HepG2 (cell line): ENCODE data around the gene NPBWR2. TPM values are rescaled to one million over a fixed set of nuclear protein-coding genes. Genes with fewer than 3 reads are reported as not detected.

Source experiments
- CAMTA2 ChIP-seq: sonication (generic); formaldehyde crosslinking; IDR thresholded peaks from 2 replicates; pipeline ENCODE4 v1.4.0; 2020; ENCODE audit warnings: mild to moderate bottlenecking, missing genetic modification reagents, borderline replicate concordance
- DR1 ChIP-seq: sonication (generic); formaldehyde crosslinking; IDR thresholded peaks from 2 replicates; pipeline ENCODE4 v1.8.0; 2021; ENCODE audit warnings: mild to moderate bottlenecking, missing genetic modification reagents, inconsistent platforms
- EEA1 ChIP-seq: sonication (generic); formaldehyde crosslinking; IDR thresholded peaks from 2 replicates; pipeline ENCODE4 v1.5.1; 2020; ENCODE audit warnings: mild to moderate bottlenecking, missing genetic modification reagents, borderline replicate concordance
- ELF4 ChIP-seq: sonication (generic); formaldehyde crosslinking; IDR thresholded peaks from 2 replicates; pipeline ENCODE4 v1.5.0; 2020; ENCODE audit warnings: missing genetic modification reagents, mild to moderate bottlenecking, moderate library complexity, borderline replicate concordance
- FOXP4 ChIP-seq: sonication (generic); formaldehyde crosslinking; IDR thresholded peaks from 2 replicates; pipeline ENCODE4 v1.4.0; 2020; ENCODE audit warnings: missing genetic modification reagents
- GATAD2A ChIP-seq: IDR thresholded peaks from 2 replicates; pipeline ENCODE4 v1.6.1; 2016
- KDM5A ChIP-seq: fragments of 200-600 bp; sonication (generic); IDR thresholded peaks from 2 replicates; pipeline ENCODE4 v1.7.0; 2018; ENCODE audit warnings: antibody characterized with exemption, mild to moderate bottlenecking, low read length, borderline replicate concordance
- KLF6 ChIP-seq: IDR thresholded peaks from 2 replicates; pipeline ENCODE4 v1.8.0; 2016; ENCODE audit warnings: missing biosample characterization, missing genetic modification reagents
- MAFG ChIP-seq: sonication (generic); formaldehyde crosslinking; IDR thresholded peaks from 2 replicates; pipeline ENCODE4 v1.5.1; 2020; ENCODE audit warnings: mild to moderate bottlenecking, missing genetic modification reagents
- MXI1 ChIP-seq: IDR thresholded peaks from 3 replicates; pipeline ENCODE4 v1.6.1; 2012; ENCODE audit warnings: low read depth, low read length, inconsistent platforms, borderline replicate concordance
- NFYC ChIP-seq: IDR thresholded peaks from 2 replicates; pipeline ENCODE4 v1.6.1; 2016; ENCODE audit warnings: missing genetic modification reagents, missing compliant biosample characterization
- PHF8 ChIP-seq: sonication (generic); formaldehyde crosslinking; IDR thresholded peaks from 2 replicates; pipeline ENCODE4 v1.5.0; 2020; ENCODE audit warnings: missing genetic modification reagents
- SMC3 ChIP-seq: IDR thresholded peaks from 2 replicates; pipeline ENCODE4 v1.6.1; 2011; ENCODE audit warnings: low read length, improper control_type of control experiment
- SNAPC2 ChIP-seq: sonication (generic); formaldehyde crosslinking; IDR thresholded peaks from 2 replicates; pipeline ENCODE4 v1.8.1; 2022; ENCODE audit warnings: mild to moderate bottlenecking, missing genetic modification reagents
- ZBTB43 ChIP-seq: sonication (generic); formaldehyde crosslinking; conservative IDR thresholded peaks from 2 replicates; pipeline ENCODE4 v1.4.0; 2020; ENCODE audit warnings: missing genetic modification reagents
- ZNF101 ChIP-seq: sonication (generic); formaldehyde crosslinking; IDR thresholded peaks from 2 replicates; pipeline ENCODE4 v1.4.0; 2020; ENCODE audit warnings: mild to moderate bottlenecking, low read depth, missing genetic modification reagents, borderline replicate concordance
- ZNF350 ChIP-seq: sonication (generic); formaldehyde crosslinking; IDR thresholded peaks from 2 replicates; pipeline ENCODE4 v1.4.0; 2020; ENCODE audit warnings: mild to moderate bottlenecking, low read depth, missing genetic modification reagents, borderline replicate concordance
- ZNF441 ChIP-seq: sonication (generic); formaldehyde crosslinking; IDR thresholded peaks from 2 replicates; pipeline ENCODE4 v1.7.0; 2021; ENCODE audit warnings: missing genetic modification reagents, borderline replicate concordance
- ZNF569 ChIP-seq: sonication (generic); formaldehyde crosslinking; IDR thresholded peaks from 2 replicates; pipeline ENCODE4 v1.5.0; 2020; ENCODE audit warnings: mild to moderate bottlenecking, missing genetic modification reagents, moderate library complexity, borderline replicate concordance
- ZNF570 ChIP-seq: sonication (generic); formaldehyde crosslinking; IDR thresholded peaks from 2 replicates; pipeline ENCODE4 v1.4.0; 2020; ENCODE audit warnings: mild to moderate bottlenecking, missing genetic modification reagents, borderline replicate concordance
- ZNF574 ChIP-seq: sonication (generic); formaldehyde crosslinking; IDR thresholded peaks from 2 replicates; pipeline ENCODE4 v1.4.0; 2020; ENCODE audit warnings: missing genetic modification reagents
- ZNF616 ChIP-seq: sonication (generic); formaldehyde crosslinking; IDR thresholded peaks from 2 replicates; pipeline ENCODE4 v1.5.0; 2020; ENCODE audit warnings: low read depth, mild to moderate bottlenecking, missing genetic modification reagents
- ZUFSP ChIP-seq: sonication (generic); formaldehyde crosslinking; IDR thresholded peaks from 2 replicates; pipeline ENCODE4 v1.9.0; 2021; ENCODE audit warnings: missing genetic modification reagents, mild to moderate bottlenecking, borderline replicate concordance
- polyA plus RNA-seq, 8 experiments: library from polyadenylated mRNA; depleted of rRNA in 3 of 8; stranded (reverse) in 7 of 8; unstranded in 1 of 8; fragments of >200 nt; fragmentation: Illumina TruSeq in 4 of 8; extraction: Trizol in 4 of 8; gene quantifications; 2 replicates each; pipeline versions ENCODE4 v1.2.1 to v1.2.3, GENCODE V29; 2011 to 2016; ENCODE audit warnings: low read depth in 4 of 8, missing spikeins in 1 of 8, mixed read lengths in 1 of 8; ENCODE audit not compliant: insufficient read depth in 1 of 8
- total RNA-seq, 5 experiments: library from RNA; depleted of rRNA; stranded (reverse); fragments of >200 nt; fragmentation: Illumina TruSeq; extraction: Trizol; gene quantifications; 2 replicates each; pipeline ENCODE4 v1.2.3, GENCODE V29; 2016; ENCODE audit warnings: low read depth in 1 of 5

The NPBWR2 gene
- total and polyA plus RNA-seq, 2 of the 13 experiments (the other 11 are each of a cell fraction or from before 2014, with no cell fraction given) = not detected

- TF ChIP-seq PHF8 (no peak), CAMTA2 (no peak), NFYC (CRISPR knock-in tag) (no peak), ZNF570 (no peak), MAFG (CRISPR knock-in tag) (no peak), ZNF441 (CRISPR knock-in tag) (peak; percentile 87; the same call in 1 of the 2 replicates), ZUFSP (CRISPR knock-in tag) (no peak), KLF6 (CRISPR knock-in tag) (peak; percentile 34; the same call in 1 of the 2 replicates), SMC3 (no peak; the same call in 1 of the 2 replicates), ZNF350 (CRISPR knock-in tag) (0 out of 2 replicates have a peak, but pooled peaks have one; percentile 47), ZNF616 (CRISPR knock-in tag) (no peak), ZNF574 (CRISPR knock-in tag) (peak; percentile 68), ZNF569 (CRISPR knock-in tag) (no peak), DR1 (CRISPR knock-in tag) (no peak), GATAD2A (CRISPR knock-in tag) (peak; percentile 57; the same call in 1 of the 2 replicates), ZNF101 (CRISPR knock-in tag) (no peak), ZBTB43 (CRISPR knock-in tag) (0 out of 2 replicates have a peak, but pooled peaks have one; percentile 32), MXI1 (0 out of 3 replicates have a peak, but pooled peaks have one; percentile 31), SNAPC2 (CRISPR knock-in tag) (no peak), FOXP4 (CRISPR knock-in tag) (peak; percentile 49; the same call in 1 of the 2 replicates), ELF4 (CRISPR knock-in tag) (no peak), KDM5A (no peak), EEA1 (CRISPR knock-in tag) (no peak)
Observed at GRCh38 chr20:64082126-64082731, 25.1 kb downstream of the NPBWR2 start (continued).
